ENCODE data around the gene RPAP2. TPM values are rescaled to one million over a fixed set of nuclear protein-coding genes. Genes with fewer than 3 reads are reported as not detected.
A peak's percentile ranks its signal among the peaks of the same experiment; 100 is the strongest.

Gene RPAP2
- total and polyA plus RNA-seq, 2 of the 8 experiments (the other 6 are each of a cell fraction or from before 2014, with no cell fraction given) = 7.9 to 28.4 TPM

GRCh38 chr1:92444351-92444750 is 145.5 kb downstream of the RPAP2 start:
- H3K9ac ChIP-seq (replicated peaks in 1 of 4; ENCODE audit: extremely low read depth in 1 of 4, low read depth in 3 of 4, low read length in 3 of 4) = no peak overlapping the region
- H4K20me1 ChIP-seq (replicated peaks in 1 of 2; ENCODE audit: control insufficient read depth in 1 of 2, insufficient read depth in 2 of 2, low read length in 2 of 2) = no peaks in the 10 kb centered on the region
- no peak overlapping the region for H2BK12ac ChIP-seq (ENCODE audit: low read depth, low read length)
- CTCF ChIA-PET (ENCODE audit: partially characterized antibody) = interaction anchor here (0.6 to 0.9 kb wide), 3 partner anchors 67 to 304 kb away, joined by 3 read pairs; no protein-coding TSS in a partner anchor
- no peaks in the 10 kb centered on the region for H3K79me2 ChIP-seq (ENCODE audit: control insufficient read depth in 1 of 2, insufficient read depth in 2 of 2, low read length in 2 of 2)
- peaks cover 0 to 7% (median 1%) of the 10 kb centered on the region in 4 experiments; a peak in 1 of 7 replicates for H3K4me1 ChIP-seq (replicated peaks in 1 of 4; ENCODE audit: control insufficient read depth in 3 of 4, insufficient read depth in 4 of 4, low read length in 3 of 4)
- POLR2A ChIA-PET (ENCODE audit: partially characterized antibody) = no interaction called here
- H3K27me3 ChIP-seq (replicated peaks in 1 of 4; ENCODE audit: control insufficient read depth in 3 of 4, extremely low read depth in 1 of 4, insufficient read depth in 3 of 4, low read length in 3 of 4) = no peaks in the 10 kb centered on the region; a peak in 1 of 7 replicates
- H2BK15ac ChIP-seq (ENCODE audit: low read length) = no peak overlapping the region
- FAIRE-seq (no peak), DNase-seq (ENCODE audit: low read depth in 1 of 2, low spot score in 2 of 2) (no peak)
- no peaks in the 10 kb centered on the region for H3K23me2 ChIP-seq (ENCODE audit: low read depth, low read length)
- H3K36me3 ChIP-seq (ENCODE audit: control insufficient read depth in 2 of 4, insufficient read depth in 4 of 4, low read length in 3 of 4) = no peaks in the 10 kb centered on the region; a peak in 1 of 8 replicates
- H4K5ac ChIP-seq (ENCODE audit: insufficient read length, low read depth, low read length) = no peak overlapping the region
- no peak overlapping the region for H2BK120ac ChIP-seq (replicated peaks; ENCODE audit: low read depth, low read length)
- no peak overlapping the region for H4K8ac ChIP-seq (ENCODE audit: extremely low read depth, insufficient read depth, low read length)
- no peak overlapping the region for H3K4ac ChIP-seq (replicated peaks; ENCODE audit: insufficient read length, low read depth, low read length)
- H3K9me3 ChIP-seq (ENCODE audit: insufficient read depth in 2 of 2, low read depth in 1 of 2, low read length in 1 of 2) = no peaks in the 10 kb centered on the region
- TF ChIP-seq YY1 (IDR thresholded peaks at IDR 0.05; ENCODE audit: low read depth, low read length) (no peak), ATF3 (IDR thresholded peaks at IDR 0.05; ENCODE audit: insufficient read depth, low read depth, low read length) (no peak), SP4 (IDR thresholded peaks at IDR 0.05; ENCODE audit: low read length) (no peak), CTBP2 (IDR thresholded peaks at IDR 0.05; ENCODE audit: borderline replicate concordance, insufficient read depth, insufficient read length, low read length) (no peak), BACH1 (IDR thresholded peaks at IDR 0.05; ENCODE audit: low read length) (no peak), EP300 (IDR thresholded peaks at IDR 0.05; ENCODE audit: borderline replicate concordance in 1 of 2, low read depth in 2 of 2, low read length in 2 of 2) (no peak), SAP30 (IDR thresholded peaks at IDR 0.05; ENCODE audit: insufficient read depth, insufficient replicate concordance, low read length) (no peak), CHD2 (IDR thresholded peaks at IDR 0.05; ENCODE audit: low read length) (no peak), BCL11A (IDR thresholded peaks at IDR 0.05; ENCODE audit: low read depth in 2 of 2, low read length in 2 of 2) (no peak), BRCA1 (IDR thresholded peaks at IDR 0.05; ENCODE audit: low read depth, low read length) (no peak), PHF8 (conservative IDR thresholded peaks at IDR 0.05; ENCODE audit: low read depth, low read length) (no peak), SRF (IDR thresholded peaks at IDR 0.05; ENCODE audit: low read depth, low read length) (no peak)
- no peak overlapping the region for H2BK5ac ChIP-seq (ENCODE audit: low read depth, low read length)
- no peak overlapping the region for H4K91ac ChIP-seq (replicated peaks; ENCODE audit: insufficient read length, low read length)
- H3K14ac ChIP-seq (ENCODE audit: insufficient read length) = no peak overlapping the region
- H3K79me1 ChIP-seq (ENCODE audit: low read depth, low read length) = no peaks in the 10 kb centered on the region
- no peak overlapping the region for H3K4me3 ChIP-seq (ENCODE audit: extremely low read depth in 1 of 4, insufficient read depth in 2 of 4, low read depth in 3 of 4, low read length in 4 of 4)
- H2AFZ ChIP-seq (ENCODE audit: low read length) = 0 out of 2 replicates have a peak overlapping the region, but pooled peaks have one; percentile 70
- H3K27ac ChIP-seq (ENCODE audit: low read depth, low read length) = no peak overlapping the region
- WGBS, 2 experiments (ENCODE audit: extremely low coverage in 1 of 2, insufficient coverage in 1 of 2, insufficient read length in 1 of 2, insufficient replicate concordance in 2 of 2, low coverage in 1 of 2, low lambda C conversion rate in 2 of 2, missing lambda C conversion rate in 1 of 2) = 84% methylated on average over 1 of the region's 1 CpG; no CpG with 5 or more reads in 1 of the 2 experiments
- no peak overlapping the region for H2BK20ac ChIP-seq (ENCODE audit: low read length)
- H2AK5ac ChIP-seq (ENCODE audit: low read depth, low read length) = no peak overlapping the region
- H3K56ac ChIP-seq (replicated peaks; ENCODE audit: insufficient read length, low read depth, low read length) = no peak overlapping the region
- H3K18ac ChIP-seq (ENCODE audit: extremely low read depth, low read length) = no peak overlapping the region
- H3K23ac ChIP-seq (ENCODE audit: insufficient read length) = no peak overlapping the region
- H3K4me2 ChIP-seq (ENCODE audit: insufficient read depth in 1 of 2, low read depth in 2 of 2, low read length in 2 of 2) = no peak overlapping the region

All from H1 (cell line).